NCI-H187 treated with DMSO at 0.1 percent for 48 hours (cell line): ENCODE data around the gene DPM2.

Experiments
- DNase-seq: peaks from one replicate; lab custom pipeline; 2025; lab: John Stamatoyannopoulos, UW

The DPM2 gene

DNA sequence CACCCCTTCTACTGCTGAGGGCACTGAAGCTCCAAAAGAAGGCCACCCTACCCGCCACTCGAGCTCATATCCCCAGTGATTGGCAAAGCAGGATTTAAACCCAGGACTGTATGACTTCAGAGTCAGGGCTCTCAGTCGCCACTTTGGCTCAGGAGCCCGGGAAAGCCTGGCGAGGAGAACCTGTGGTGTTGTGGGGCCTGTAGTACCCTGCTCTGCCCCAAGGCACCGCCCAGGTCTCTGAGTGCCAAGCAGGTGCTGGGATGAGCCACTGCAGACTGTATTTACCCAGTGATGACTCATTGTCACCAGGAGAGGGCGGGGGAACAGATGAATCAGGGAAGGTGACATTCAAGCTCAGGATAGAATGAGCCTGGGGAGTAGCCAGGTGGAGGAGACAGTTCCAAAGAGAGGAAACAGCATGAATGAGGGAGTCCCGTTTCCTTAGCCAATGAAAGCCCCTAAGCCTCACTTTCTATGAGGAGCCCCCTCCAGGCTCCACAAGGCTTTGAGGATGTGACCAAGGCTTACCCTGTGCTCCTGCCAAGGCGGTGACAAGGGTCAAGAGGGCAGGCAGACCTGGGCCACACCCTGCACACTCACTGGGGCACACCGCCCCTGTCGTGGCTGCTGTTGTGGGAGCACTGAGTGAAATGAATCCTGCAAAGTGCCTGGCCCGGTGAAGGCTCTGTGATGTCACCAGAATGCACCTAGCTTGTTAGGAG is 17.8 kb upstream of the DPM2 start:
- peak; percentile 67 for DNase-seq

DNA sequence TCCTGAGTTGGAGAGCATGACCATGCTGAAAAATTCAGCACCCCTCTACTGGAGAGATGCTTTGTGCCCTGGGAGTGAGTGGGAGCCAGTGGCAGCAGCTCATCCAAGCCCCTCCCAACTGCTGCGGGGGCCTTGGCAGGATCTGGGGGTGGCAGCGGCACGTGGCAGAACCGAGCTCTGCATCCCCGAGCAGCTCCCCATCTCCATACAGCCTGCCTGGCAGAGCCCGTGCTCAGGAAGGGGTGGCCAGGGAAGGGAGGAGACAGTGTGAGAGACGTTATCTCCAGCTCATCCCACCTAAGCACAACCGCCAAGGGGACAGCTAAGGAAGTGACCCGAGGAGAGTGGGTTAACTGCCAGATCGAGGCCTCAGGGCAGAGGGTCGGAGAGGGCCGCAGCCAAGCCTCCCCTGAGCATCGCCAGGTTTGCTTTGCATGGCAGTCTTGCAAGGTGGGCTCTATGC is 17.2 kb upstream of the DPM2 start:
- DNase-seq, result no peak

GRCh38 chr9:127953768-127954505 is 16.3 kb upstream of the DPM2 start:
- DNase-seq, result no peak

DNA sequence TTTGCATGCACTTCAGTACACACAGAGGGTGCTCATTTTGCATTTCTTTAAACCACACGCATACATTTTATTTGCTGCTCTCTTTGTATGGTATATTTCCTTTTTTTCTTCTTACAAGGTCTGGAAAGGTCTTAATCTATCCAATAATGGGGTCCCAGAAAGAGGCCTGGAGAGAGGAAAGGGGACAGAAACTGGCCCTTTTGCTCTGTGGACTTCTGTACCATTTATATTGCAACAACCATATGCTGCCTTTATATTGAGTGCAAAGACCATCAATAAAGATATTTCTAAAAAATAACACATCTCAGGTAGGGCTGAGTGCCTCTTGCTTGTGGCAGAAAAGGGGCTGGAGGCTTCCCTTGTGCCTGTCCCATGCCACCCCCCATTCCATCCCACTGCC is 15.5 kb upstream of the DPM2 start:
- DNase-seq, result no peak

GRCh38 chr9:127950513-127951289 is 13.0 kb upstream of the DPM2 start:
- no peak for DNase-seq

DNA sequence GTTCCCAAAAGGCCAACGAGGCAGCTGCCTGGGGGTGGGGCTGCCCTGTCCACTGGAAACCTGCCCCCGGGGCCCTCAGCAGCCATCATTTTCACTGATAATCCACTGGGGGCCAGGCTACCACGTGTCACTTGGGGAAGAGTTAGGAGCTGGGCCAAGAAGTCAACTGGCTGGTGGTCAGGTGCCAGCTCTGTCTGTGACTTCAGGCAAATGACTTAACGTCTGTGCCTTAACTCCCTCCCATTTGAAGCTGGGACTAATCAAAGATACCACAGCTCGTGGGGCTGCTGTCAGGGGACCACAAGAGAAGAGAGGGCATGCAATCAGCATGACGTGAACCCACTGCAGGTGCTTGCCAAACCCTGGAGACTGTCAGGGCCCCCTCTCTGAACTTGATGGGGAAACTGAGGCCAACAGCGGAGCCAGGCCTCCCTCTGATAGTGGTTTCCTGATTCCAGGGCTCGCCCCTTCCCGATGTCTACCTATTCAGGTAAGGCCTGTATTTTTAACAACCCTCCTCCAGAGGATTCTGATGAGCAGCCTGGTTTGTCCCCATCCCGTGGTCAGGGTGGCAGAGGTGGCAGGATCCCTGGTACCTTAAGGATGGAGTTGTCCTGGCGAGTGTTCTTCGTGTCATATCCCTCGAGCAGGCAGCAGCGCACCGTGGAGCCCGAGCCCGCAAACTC is 12.3 kb upstream of the DPM2 start:
- no peak for DNase-seq

GRCh38 chr9:127947841-127948710 is 10.4 kb upstream of the DPM2 start:
- no peak for DNase-seq

GRCh38 chr9:127946728-127947127 is 9.1 kb upstream of the DPM2 start:
- DNase-seq, result no peak

DNA sequence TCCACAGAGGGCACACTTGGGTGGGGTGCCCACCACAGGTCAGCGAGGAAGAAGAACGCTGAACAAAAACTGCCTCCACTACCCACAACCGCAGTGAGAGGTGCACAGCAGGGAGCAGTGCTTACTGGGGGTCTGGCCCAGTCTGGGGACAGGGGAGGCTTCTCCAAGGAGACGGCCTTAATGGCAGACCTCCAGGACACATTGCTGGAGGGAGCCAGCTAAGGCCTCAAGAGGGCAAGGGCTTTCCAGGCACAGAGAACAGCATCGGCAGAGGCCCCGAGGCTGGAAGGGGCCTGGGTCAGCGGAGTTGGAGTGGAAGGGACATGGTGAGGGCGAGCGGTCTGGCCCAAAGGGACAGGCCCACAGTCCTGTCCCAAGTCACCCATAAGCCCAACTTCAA is 8.3 kb upstream of the DPM2 start:
- no peak for DNase-seq

GRCh38 chr9:127945338-127945737 is 7.7 kb upstream of the DPM2 start:
- DNase-seq, result no peak

- no peak for DNase-seq
These were observed 7.0 kb upstream of the DPM2 start for GRCh38 chr9:127944586-127945218.

- DNase-seq, result no peak
These were observed 6.1 kb upstream of the DPM2 start for GRCh38 chr9:127943731-127944144.

- no peak for DNase-seq
These were observed 5.5 kb upstream of the DPM2 start for GRCh38 chr9:127943011-127943662.

DNA sequence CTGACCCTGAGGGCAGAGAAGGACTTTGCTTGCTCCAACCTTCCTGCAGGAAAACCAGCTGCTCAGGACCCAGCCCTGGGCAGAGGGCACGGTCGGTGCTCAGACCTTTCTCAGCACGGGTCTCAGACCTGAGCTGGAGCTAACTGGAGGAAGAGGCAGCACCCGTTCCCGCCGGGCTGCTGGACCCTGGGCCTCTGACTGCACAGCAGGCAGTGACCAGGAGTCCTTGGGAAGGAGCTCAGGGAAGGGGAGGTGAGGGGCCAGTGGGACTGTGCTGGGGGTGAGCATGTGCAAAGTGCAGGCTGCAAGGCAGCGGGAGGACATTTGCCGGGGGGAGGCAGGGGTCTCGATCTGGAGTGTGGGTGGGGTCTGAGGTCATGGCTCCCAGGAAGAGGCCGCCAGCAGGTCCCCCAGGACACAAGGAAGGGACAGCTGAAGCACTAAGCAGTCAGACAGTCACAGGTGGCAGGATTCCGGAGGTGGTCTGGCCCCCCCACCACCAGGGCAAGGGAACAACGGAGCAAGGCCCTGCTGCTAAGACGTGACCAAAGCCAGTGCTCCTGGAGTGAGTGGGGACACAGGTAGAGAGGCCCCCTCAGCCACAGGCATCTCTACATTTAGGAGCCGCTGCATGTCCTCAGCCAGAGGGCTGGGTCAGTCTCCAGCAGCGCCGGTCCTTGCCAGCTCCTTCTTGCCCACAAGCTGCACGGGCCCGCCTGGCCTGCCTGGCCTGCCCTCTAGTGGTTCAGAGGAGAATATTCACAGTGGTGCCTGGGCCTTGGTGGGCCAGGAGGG is 4.8 kb upstream of the DPM2 start:
- DNase-seq, result no peak

DNA sequence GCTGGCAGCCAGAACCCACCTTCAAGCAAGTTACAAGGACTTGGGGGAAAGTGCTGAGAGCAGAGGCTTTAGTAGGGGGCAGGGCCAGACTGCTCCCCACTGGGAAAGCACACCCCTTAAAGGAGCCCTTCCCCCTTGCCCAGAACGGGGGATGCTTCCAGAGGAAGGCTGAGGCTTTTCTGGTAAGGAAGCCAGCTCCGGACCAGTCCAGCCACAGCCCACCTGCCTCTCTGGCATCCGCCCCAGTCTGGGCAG is 4.2 kb upstream of the DPM2 start:
- DNase-seq, result no peak

- no peak for DNase-seq
These were observed 3.7 kb upstream of the DPM2 start for GRCh38 chr9:127941062-127941960.

- DNase-seq, result no peak
These were observed 2.9 kb upstream of the DPM2 start for GRCh38 chr9:127940593-127940992.

DNA sequence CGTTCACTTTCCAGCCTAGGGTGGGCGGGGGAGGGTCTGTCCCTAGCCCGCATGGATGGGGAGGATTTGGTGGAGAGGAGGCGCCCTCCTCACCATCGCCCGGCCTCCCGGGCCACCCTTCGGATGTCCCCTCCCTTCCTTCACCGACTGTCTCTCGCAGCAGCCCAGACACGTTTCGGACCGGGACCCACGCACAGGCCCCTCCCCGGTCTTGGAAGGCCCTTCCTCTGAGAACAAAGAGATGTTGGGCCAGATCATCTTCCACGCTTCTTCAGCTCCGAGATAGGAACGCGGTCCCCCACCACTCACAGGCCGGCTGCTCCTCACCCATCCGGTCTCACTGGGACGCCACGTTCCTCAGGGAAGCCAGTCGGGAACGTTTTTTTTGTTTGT is 640 bp upstream of the DPM2 start:
- no peak for DNase-seq

GRCh38 chr9:127937056-127937387 is 632 bp downstream of the DPM2 start:
- no peak for DNase-seq
